ENCODE data around the gene UTP20. TPM values are rescaled to one million over a fixed set of nuclear protein-coding genes. Genes with fewer than 3 reads are reported as not detected.
"Not testable (repeated sequence)": the region's sequence is repeated elsewhere in the genome, so short reads cannot be mapped to it uniquely, and the experiment has no call there.

The UTP20 gene
- polyA plus RNA-seq, 1 donor: 8.2 TPM

GRCh38 chr12:101414533-101415119 is 134.7 kb downstream of the UTP20 start:
- no CpG with 5 or more reads among the region's 2 CpGs for WGBS (ENCODE audit: insufficient coverage, low lambda C conversion rate)
- no peaks in the 10 kb centered on the region for H3K9me3 ChIP-seq (ENCODE audit: control insufficient read depth, low read depth, low read length)
- H3K27me3 ChIP-seq (ENCODE audit: control insufficient read depth, insufficient read depth, low read length): no peaks in the 10 kb centered on the region
- peak; percentile 24 to 26 for DNase-seq
- no peak overlapping the region for H3K27ac ChIP-seq (ENCODE audit: low read length)
- H3K4me1 ChIP-seq (ENCODE audit: control insufficient read depth, insufficient read depth, low read length): no peaks in the 10 kb centered on the region
- no peak overlapping the region for H3K4me3 ChIP-seq (ENCODE audit: low read length)
- H3K36me3 ChIP-seq (ENCODE audit: control insufficient read depth, insufficient read depth, low read length): no peaks in the 10 kb centered on the region

- Histone ChIP-seq H3K4me3 (ENCODE audit: low read length) (no peak overlapping the region), H3K27me3 (ENCODE audit: control insufficient read depth, insufficient read depth, low read length) (no peaks in the 10 kb centered on the region), H3K4me1 (ENCODE audit: control insufficient read depth, insufficient read depth, low read length) (no peaks in the 10 kb centered on the region), H3K9me3 (ENCODE audit: control insufficient read depth, low read depth, low read length) (no peaks in the 10 kb centered on the region), H3K27ac (ENCODE audit: low read length) (no peak overlapping the region), H3K36me3 (ENCODE audit: control insufficient read depth, insufficient read depth, low read length) (no peaks in the 10 kb centered on the region)
- DNase-seq: no peak
- WGBS (ENCODE audit: insufficient coverage, low lambda C conversion rate): no CpG with 5 or more reads among the region's 1 CpG
These were observed 135.3 kb downstream of the UTP20 start for GRCh38 chr12:101415228-101415627.

GRCh38 chr12:101422066-101422465 is 142.2 kb downstream of the UTP20 start:
- H3K27ac ChIP-seq (ENCODE audit: low read length); H3K4me3 ChIP-seq (ENCODE audit: low read length); H3K27me3 ChIP-seq (ENCODE audit: control insufficient read depth, insufficient read depth, low read length); H3K4me1 ChIP-seq (ENCODE audit: control insufficient read depth, insufficient read depth, low read length); H3K9me3 ChIP-seq (ENCODE audit: control insufficient read depth, low read depth, low read length); DNase-seq; H3K36me3 ChIP-seq (ENCODE audit: control insufficient read depth, insufficient read depth, low read length): not testable (repeated sequence)
- no CpG with 5 or more reads among the region's 4 CpGs for WGBS (ENCODE audit: insufficient coverage, low lambda C conversion rate)

- Histone ChIP-seq H3K36me3 (ENCODE audit: control insufficient read depth, insufficient read depth, low read length) (no peaks in the 10 kb centered on the region), H3K4me1 (ENCODE audit: control insufficient read depth, insufficient read depth, low read length) (no peaks in the 10 kb centered on the region), H3K9me3 (ENCODE audit: control insufficient read depth, low read depth, low read length) (no peaks in the 10 kb centered on the region), H3K27ac (ENCODE audit: low read length) (no peak overlapping the region), H3K4me3 (ENCODE audit: low read length) (no peak overlapping the region), H3K27me3 (ENCODE audit: control insufficient read depth, insufficient read depth, low read length) (no peaks in the 10 kb centered on the region)
- WGBS (ENCODE audit: insufficient coverage, low lambda C conversion rate): 100% methylated on average over 1 of the region's 2 CpGs
- no peak for DNase-seq
These were observed 144.7 kb downstream of the UTP20 start for GRCh38 chr12:101424620-101425019.

- Histone ChIP-seq H3K27ac (ENCODE audit: low read length) (no peak overlapping the region), H3K9me3 (ENCODE audit: control insufficient read depth, low read depth, low read length) (no peaks in the 10 kb centered on the region), H3K4me3 (ENCODE audit: low read length) (no peak overlapping the region), H3K4me1 (ENCODE audit: control insufficient read depth, insufficient read depth, low read length) (no peaks in the 10 kb centered on the region), H3K27me3 (ENCODE audit: control insufficient read depth, insufficient read depth, low read length) (no peaks in the 10 kb centered on the region), H3K36me3 (ENCODE audit: control insufficient read depth, insufficient read depth, low read length) (no peaks in the 10 kb centered on the region)
- no peak for DNase-seq
- WGBS (ENCODE audit: insufficient coverage, low lambda C conversion rate): no CpG with 5 or more reads among the region's 2 CpGs
These were observed 150.6 kb downstream of the UTP20 start for GRCh38 chr12:101430456-101430855.

GRCh38 chr12:101436136-101436535 is 156.2 kb downstream of the UTP20 start:
- no peak for DNase-seq
- Histone ChIP-seq H3K9me3 (ENCODE audit: control insufficient read depth, low read depth, low read length) (no peaks in the 10 kb centered on the region), H3K27me3 (ENCODE audit: control insufficient read depth, insufficient read depth, low read length) (no peaks in the 10 kb centered on the region), H3K27ac (ENCODE audit: low read length) (no peak overlapping the region), H3K36me3 (ENCODE audit: control insufficient read depth, insufficient read depth, low read length) (no peaks in the 10 kb centered on the region), H3K4me3 (ENCODE audit: low read length) (no peak overlapping the region), H3K4me1 (ENCODE audit: control insufficient read depth, insufficient read depth, low read length) (no peaks in the 10 kb centered on the region)

Other genes starting within 250 kb of the UTP20 start
- 0.22 TPM for gene SLC5A8, start 69.9 kb upstream of the UTP20 start, polyA plus RNA-seq
- 97.6 TPM for gene ARL1, start 127.7 kb downstream of the UTP20 start, polyA plus RNA-seq
- 0.13 TPM for gene SPIC, start 195.2 kb downstream of the UTP20 start, polyA plus RNA-seq